Measurements from ENCODE around the gene DNAAF1. TPM values are rescaled to one million over a fixed set of nuclear protein-coding genes. Genes with fewer than 3 reads are reported as not detected.
A peak's percentile ranks its signal among the peaks of the same experiment; 100 is the strongest.
"Not testable (repeated sequence)": the region's sequence is repeated elsewhere in the genome, so short reads cannot be mapped to it uniquely, and the experiment has no call there.

The DNAAF1 gene
- total RNA-seq, 1 donor, result 0.09 TPM

- peak; percentile 59 for DNase-seq (ENCODE audit: low read depth)
- H3K4me3 ChIP-seq (ENCODE audit: low read depth, low read length), result peak overlapping the region; percentile 91
- TF ChIP-seq, protein P1, sequence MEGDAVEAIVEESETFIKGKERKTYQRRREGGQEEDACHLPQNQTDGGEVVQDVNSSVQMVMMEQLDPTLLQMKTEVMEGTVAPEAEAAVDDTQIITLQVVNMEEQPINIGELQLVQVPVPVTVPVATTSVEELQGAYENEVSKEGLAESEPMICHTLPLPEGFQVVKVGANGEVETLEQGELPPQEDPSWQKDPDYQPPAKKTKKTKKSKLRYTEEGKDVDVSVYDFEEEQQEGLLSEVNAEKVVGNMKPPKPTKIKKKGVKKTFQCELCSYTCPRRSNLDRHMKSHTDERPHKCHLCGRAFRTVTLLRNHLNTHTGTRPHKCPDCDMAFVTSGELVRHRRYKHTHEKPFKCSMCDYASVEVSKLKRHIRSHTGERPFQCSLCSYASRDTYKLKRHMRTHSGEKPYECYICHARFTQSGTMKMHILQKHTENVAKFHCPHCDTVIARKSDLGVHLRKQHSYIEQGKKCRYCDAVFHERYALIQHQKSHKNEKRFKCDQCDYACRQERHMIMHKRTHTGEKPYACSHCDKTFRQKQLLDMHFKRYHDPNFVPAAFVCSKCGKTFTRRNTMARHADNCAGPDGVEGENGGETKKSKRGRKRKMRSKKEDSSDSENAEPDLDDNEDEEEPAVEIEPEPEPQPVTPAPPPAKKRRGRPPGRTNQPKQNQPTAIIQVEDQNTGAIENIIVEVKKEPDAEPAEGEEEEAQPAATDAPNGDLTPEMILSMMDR (IDR thresholded peaks at IDR 0.05; ENCODE audit: insufficient read depth, low read length), result peak; percentile 24
Measured at GRCh38 chr16:84115919-84116719, 29.0 kb upstream of the DNAAF1 start.

GRCh38 chr16:84116720-84117493 lies 28.2 kb upstream of the DNAAF1 start, which contains the start of gene MBTPS1:
Gene MBTPS1 (minus strand): TSS chr16:84116942. CDS start chr16:84101783, 15,159 bp downstream.
- H3K4me3 ChIP-seq (ENCODE audit: low read depth, low read length), result peak within 1 kb of the TSS; percentile 91
- peak; percentile 96 for DNase-seq (ENCODE audit: low read depth)
- TF ChIP-seq, protein P1 (IDR thresholded peaks at IDR 0.05; ENCODE audit: insufficient read depth, low read length), result no peak

DNA sequence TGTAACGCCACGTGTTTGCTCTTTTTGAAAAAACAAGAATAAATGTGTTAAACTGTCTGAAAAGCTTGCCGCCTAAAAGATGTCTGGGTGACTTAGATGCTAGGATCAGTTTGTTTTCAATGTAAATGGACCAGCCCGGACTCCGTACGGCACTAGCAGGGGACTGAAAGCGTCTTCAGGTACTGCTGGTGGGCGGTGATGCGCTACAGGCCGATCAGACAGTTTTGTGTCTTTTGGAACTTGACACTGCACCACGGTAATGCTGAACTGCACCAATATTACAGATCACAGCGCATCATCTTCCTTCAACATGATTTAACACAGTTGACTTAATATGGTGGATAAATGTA lies 27.6 kb upstream of the DNAAF1 start:
- TF ChIP-seq, protein P1 (IDR thresholded peaks at IDR 0.05; ENCODE audit: insufficient read depth, low read length), result no peak
- peak overlapping the region; percentile 91 for H3K4me3 ChIP-seq (ENCODE audit: low read depth, low read length)
- no peak for DNase-seq (ENCODE audit: low read depth)

DNA sequence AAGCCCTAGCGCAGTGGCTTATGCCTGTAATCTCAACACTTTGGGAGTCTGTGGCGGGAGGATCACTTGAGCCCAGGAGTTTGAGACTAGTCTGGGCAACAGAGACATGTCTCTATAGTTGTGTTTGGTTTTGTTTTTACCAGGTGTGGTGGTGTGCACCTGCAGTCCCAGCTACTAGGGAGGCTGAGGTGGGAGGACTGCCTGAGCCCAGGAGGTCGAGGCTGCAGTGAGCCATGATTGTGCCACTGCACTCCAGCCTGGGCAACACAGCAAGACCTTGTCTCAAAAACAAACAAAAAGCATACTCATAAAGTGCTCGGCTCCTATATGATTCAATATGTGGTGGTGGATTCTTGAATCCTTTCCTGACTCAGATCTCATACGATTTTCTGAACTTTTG lies 26.8 kb upstream of the DNAAF1 start:
- not testable (repeated sequence) for DNase-seq (ENCODE audit: low read depth); H3K4me3 ChIP-seq (ENCODE audit: low read depth, low read length)

DNA sequence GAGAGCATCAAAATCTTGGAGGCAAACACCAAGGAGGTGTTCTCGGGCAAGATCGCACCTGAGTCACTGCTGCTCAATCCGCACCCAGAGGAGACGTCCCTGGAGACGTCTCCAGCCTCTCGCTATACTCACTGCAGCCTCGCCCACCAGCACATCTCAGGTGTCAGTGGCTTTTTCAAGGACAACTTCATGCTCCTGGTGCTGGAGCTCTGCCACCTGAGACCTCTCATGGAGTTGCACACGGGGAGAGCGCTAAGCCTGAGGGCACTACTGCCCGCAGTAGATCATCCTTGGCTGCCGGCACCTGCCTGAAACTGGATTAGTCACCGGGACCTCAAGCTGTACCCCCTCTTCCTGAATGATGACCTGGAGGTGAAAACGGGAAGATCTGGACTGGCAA lies 25.7 kb upstream of the DNAAF1 start:
- no peak for DNase-seq (ENCODE audit: low read depth)
- no peak overlapping the region for H3K4me3 ChIP-seq (ENCODE audit: low read depth, low read length)
- TF ChIP-seq, protein P1 (IDR thresholded peaks at IDR 0.05; ENCODE audit: insufficient read depth, low read length), result no peak

DNA sequence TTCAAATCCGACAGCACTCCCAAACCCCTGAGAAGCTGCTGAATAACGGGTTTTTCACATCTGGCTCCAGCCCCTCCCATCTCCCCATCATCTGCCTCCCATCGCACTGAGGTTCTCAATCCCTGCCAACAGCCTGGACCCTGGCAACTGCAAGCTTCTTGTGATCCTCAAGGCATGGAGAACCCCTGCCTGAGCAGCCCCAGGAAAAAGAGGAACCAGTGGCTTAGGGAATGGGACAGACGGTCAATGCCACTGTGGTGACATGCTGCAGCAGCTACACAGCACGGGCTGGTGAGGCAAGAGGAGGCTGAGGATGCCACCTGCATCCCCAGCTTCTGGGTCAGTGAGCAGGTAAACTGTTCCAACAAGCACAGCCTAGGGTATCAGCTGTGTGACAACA lies 25.1 kb upstream of the DNAAF1 start:
- H3K4me3 ChIP-seq (ENCODE audit: low read depth, low read length), result no peak overlapping the region
- no peak for DNase-seq (ENCODE audit: low read depth)
- TF ChIP-seq, protein P1 (IDR thresholded peaks at IDR 0.05; ENCODE audit: insufficient read depth, low read length), result no peak

- DNase-seq (ENCODE audit: low read depth), result no peak
- H3K4me3 ChIP-seq (ENCODE audit: low read depth, low read length), result no peak overlapping the region
- TF ChIP-seq, protein P1 (IDR thresholded peaks at IDR 0.05; ENCODE audit: insufficient read depth, low read length), result no peak
Measured at GRCh38 chr16:84121007-84121406, 24.1 kb upstream of the DNAAF1 start.

Data from fibroblast of the aortic adventitia (primary cell).